ENCODE measurements around the gene LSM7.

The LSM7 gene

GRCh38 chr19:2291185-2291751 is 37.1 kb downstream of the LSM7 start:
- TF ChIP-seq, protein P1, sequence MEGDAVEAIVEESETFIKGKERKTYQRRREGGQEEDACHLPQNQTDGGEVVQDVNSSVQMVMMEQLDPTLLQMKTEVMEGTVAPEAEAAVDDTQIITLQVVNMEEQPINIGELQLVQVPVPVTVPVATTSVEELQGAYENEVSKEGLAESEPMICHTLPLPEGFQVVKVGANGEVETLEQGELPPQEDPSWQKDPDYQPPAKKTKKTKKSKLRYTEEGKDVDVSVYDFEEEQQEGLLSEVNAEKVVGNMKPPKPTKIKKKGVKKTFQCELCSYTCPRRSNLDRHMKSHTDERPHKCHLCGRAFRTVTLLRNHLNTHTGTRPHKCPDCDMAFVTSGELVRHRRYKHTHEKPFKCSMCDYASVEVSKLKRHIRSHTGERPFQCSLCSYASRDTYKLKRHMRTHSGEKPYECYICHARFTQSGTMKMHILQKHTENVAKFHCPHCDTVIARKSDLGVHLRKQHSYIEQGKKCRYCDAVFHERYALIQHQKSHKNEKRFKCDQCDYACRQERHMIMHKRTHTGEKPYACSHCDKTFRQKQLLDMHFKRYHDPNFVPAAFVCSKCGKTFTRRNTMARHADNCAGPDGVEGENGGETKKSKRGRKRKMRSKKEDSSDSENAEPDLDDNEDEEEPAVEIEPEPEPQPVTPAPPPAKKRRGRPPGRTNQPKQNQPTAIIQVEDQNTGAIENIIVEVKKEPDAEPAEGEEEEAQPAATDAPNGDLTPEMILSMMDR (IDR thresholded peaks at IDR 0.05): no peak

- TF ChIP-seq, protein P1 (IDR thresholded peaks at IDR 0.05): no peak
Observed at GRCh38 chr19:2290441-2291184, 37.8 kb downstream of the LSM7 start.

DNA sequence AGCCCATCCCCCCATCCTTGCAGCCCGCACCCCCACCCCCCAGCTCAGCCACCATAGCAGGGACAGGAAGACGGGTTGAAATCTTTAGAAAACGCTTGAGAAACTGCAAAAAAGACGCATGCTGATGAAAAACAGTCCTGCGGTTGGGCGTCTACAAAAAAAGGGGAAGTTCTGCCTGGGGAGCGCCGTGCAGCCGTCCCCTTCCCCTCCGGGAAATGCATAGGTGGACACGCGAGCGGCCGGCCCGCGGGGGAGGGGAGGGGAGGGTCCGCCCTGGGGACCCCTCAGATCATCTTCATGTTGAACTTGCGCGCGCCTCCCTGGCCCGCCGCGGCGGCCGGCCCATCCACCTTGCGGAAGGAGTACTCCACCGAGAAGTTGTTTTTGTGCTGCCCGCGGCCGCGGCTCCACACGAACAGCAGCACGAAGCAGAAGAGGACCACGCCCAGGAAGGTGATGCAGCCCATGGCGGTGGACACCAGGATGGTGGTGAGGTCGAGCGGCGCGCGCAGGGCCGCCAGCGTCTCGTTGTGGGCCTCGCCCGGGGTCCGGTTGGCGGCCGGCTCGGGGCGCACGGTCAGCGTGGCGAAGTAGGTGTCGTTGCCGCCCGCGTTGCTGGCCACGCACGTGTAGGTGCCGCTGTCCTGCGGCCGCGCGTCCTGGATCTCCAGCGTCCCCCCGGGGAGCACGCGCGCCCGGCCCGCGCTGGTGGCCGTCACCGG is 38.5 kb downstream of the LSM7 start:
- TF ChIP-seq, protein P1 (IDR thresholded peaks at IDR 0.05): no peak

DNA sequence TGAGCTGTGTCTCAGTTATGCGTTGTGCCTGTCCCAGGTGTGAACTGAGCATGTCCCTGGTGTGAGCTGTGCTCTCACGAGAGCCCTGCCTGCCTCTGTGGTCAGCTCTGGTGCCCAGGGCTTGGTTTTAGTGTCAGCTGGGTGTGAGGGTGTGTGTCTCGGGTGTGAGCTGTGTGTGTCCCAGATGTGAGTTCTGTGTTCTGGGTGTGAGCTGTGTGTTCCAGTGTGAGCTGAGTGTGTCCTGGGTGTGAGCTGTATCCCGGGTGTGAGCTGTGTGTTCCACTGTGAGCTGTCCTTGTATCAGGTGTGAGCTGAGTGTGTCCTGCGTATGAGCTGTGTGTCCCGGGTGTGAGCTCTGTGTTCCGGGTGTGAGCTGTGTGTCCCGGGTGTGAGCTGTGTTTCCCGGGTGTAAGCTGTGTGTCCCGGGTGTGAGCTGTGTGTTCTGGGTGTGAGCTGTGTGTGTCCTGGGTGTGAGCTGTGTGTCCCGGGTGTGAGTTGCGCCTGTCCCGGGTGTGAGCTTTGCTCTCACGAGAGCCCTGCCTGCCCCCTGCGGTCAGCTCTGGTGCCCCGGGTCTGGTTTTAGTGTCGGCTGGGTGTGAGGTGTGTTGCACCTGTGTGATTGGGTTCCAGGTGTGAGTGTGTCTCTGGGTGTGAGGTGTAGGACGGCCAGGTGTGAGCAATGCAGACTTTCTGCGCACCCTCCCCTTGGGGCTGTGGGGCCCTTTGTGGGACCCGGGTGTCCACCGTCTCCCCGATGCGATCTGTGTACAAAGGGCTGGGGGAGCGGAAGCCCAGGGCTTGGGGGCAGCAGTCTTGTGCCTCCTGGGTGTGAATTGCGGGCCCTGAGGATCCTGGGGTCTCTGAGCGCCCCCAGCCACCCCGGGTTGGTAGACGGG is 39.3 kb downstream of the LSM7 start:
- TF ChIP-seq, protein P1 (IDR thresholded peaks at IDR 0.05): no peak

DNA sequence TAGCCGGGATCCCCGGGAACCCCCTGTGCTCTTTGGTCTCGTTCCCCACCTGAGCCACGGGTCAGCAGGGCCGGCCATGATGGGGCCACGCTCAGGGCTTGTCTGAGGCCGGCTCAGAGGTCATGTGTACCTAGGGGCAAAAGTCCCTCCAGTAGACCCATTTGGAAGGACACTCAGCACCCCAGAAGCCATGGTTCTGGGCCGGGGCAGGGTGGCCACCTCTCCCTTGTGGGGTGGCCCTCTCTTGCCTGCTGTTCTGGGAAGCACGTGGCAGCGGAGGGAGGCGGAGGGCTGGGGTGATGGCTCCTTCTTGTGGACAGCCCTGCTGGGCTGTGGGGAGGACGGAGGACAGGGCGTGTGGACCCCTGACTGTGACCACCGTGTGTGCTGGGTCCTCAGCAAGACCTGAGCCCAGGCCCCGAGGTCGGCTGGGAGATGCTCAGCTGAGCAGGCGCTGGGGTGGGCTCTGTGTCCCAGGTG is 40.0 kb downstream of the LSM7 start:
- TF ChIP-seq, protein P1 (IDR thresholded peaks at IDR 0.05): no peak

GRCh38 chr19:2287585-2288337 is 40.6 kb downstream of the LSM7 start:
- TF ChIP-seq, protein P1 (IDR thresholded peaks at IDR 0.05): no peak

All from LNCAP (cell line).